H9 (cell line): ENCODE data around the gene NCAM1. TPM values are rescaled to one million over a fixed set of nuclear protein-coding genes. Genes with fewer than 3 reads are reported as not detected.

ENCODE experiments used
- DNase-seq: peaks from one replicate; pipeline ENCODE4 v3.0.0-alpha.2; 2017
- H2AFZ ChIP-seq: one replicate; pipeline ENCODE4 v1.6.1; 2013; ENCODE audit warnings: mild to moderate bottlenecking, low read length, control low read depth, moderate library complexity
- H2AK5ac ChIP-seq: 2 replicates; pipeline ENCODE4 v1.6.1; 2013; ENCODE audit warnings: low read length, control low read depth, mixed read lengths; ENCODE audit not compliant: insufficient read length
- H2BK120ac ChIP-seq: one replicate; pipeline ENCODE4 v1.6.1; 2013; ENCODE audit warnings: low read depth, mild to moderate bottlenecking, low read length, control low read depth, inconsistent platforms; ENCODE audit not compliant: poor library complexity, severe bottlenecking
- H2BK12ac ChIP-seq: 2 replicates; pipeline ENCODE4 v1.6.1; 2013; ENCODE audit warnings: low read length, control low read depth, mixed read lengths, low read depth; ENCODE audit not compliant: insufficient read length
- H2BK15ac ChIP-seq: 2 replicates; pipeline ENCODE4 v1.6.1; 2013; ENCODE audit warnings: low read depth, low read length, control low read depth
- H2BK20ac ChIP-seq: one replicate; pipeline ENCODE4 v1.6.1; 2013; ENCODE audit warnings: low read depth, mild to moderate bottlenecking, low read length, control low read depth, inconsistent platforms; ENCODE audit not compliant: poor library complexity, severe bottlenecking
- H2BK5ac ChIP-seq: 2 replicates; pipeline ENCODE4 v1.6.1; 2013; ENCODE audit warnings: low read length, control low read depth, mixed read lengths; ENCODE audit not compliant: insufficient read length
- H3K14ac ChIP-seq: 2 replicates; pipeline ENCODE4 v1.6.1; 2013; ENCODE audit warnings: low read length, control low read depth; ENCODE audit not compliant: insufficient read depth
- H3K18ac ChIP-seq: 2 replicates; pipeline ENCODE4 v1.6.1; 2013; ENCODE audit warnings: low read depth, mild to moderate bottlenecking, mixed read lengths, low read length, control low read depth; ENCODE audit not compliant: insufficient read length
- H3K23ac ChIP-seq: 2 replicates; pipeline ENCODE4 v1.6.1; 2013; ENCODE audit warnings: low read length, control low read depth, mixed read lengths, low read depth; ENCODE audit not compliant: insufficient read length
- H3K23me2 ChIP-seq: 2 replicates; pipeline ENCODE4 v1.6.1; 2013; ENCODE audit warnings: low read depth, mild to moderate bottlenecking, mixed read lengths, low read length, control low read depth; ENCODE audit not compliant: insufficient read length, poor library complexity, severe bottlenecking
- H3K27ac ChIP-seq: 2 replicates; pipeline ENCODE4 v1.5.1; 2013; ENCODE audit warnings: low read length, control low read depth, mixed read lengths, low read depth; ENCODE audit not compliant: insufficient read length
- H3K27me3 ChIP-seq: 2 replicates; pipeline ENCODE4 v1.6.1; 2013; ENCODE audit warnings: low read length, control low read depth, inconsistent platforms; ENCODE audit not compliant: insufficient read depth
- H3K4ac ChIP-seq: 2 replicates; pipeline ENCODE4 v1.6.1; 2013; ENCODE audit warnings: low read depth, mild to moderate bottlenecking, control low read depth, inconsistent platforms, low read length, moderate library complexity
- H3K4me1 ChIP-seq: 2 replicates; pipeline ENCODE4 v1.6.1; 2013; ENCODE audit warnings: low read length, control low read depth, inconsistent platforms; ENCODE audit not compliant: insufficient read depth
- H3K4me2 ChIP-seq: 2 replicates; pipeline ENCODE4 v1.6.1; 2013; ENCODE audit warnings: low read length, control low read depth, mixed read lengths; ENCODE audit not compliant: insufficient read length, insufficient read depth
- H3K56ac ChIP-seq: 2 replicates; pipeline ENCODE4 v1.6.1; 2013; ENCODE audit warnings: low read depth, mild to moderate bottlenecking, mixed read lengths, low read length, control low read depth; ENCODE audit not compliant: insufficient read length
- H3K79me1 ChIP-seq: 2 replicates; pipeline ENCODE4 v1.6.1; 2013; ENCODE audit warnings: low read depth, mild to moderate bottlenecking, moderate library complexity, low read length, control low read depth, inconsistent platforms; ENCODE audit not compliant: insufficient read depth, poor library complexity, severe bottlenecking
- H3K79me2 ChIP-seq: 2 replicates; pipeline ENCODE4 v1.6.1; 2013; ENCODE audit warnings: low read length, control low read depth, inconsistent platforms; ENCODE audit not compliant: insufficient read depth
- H3K9ac ChIP-seq: 2 replicates; pipeline ENCODE4 v1.6.1; 2013; ENCODE audit warnings: low read length, control low read depth, mixed read lengths; ENCODE audit not compliant: insufficient read length; ENCODE audit errors: extremely low read depth
- H3K9me3 ChIP-seq: one replicate; pipeline ENCODE4 v1.6.1; 2013; ENCODE audit warnings: low read depth, low read length, inconsistent platforms; ENCODE audit not compliant: control insufficient read depth
- H3T11ph ChIP-seq: one replicate; pipeline ENCODE4 v1.6.1; 2013; ENCODE audit warnings: mild to moderate bottlenecking, low read length, control low read depth, inconsistent platforms
- H4K20me1 ChIP-seq: one replicate; pipeline ENCODE4 v1.6.1; 2013; ENCODE audit not compliant: control insufficient read depth, insufficient read length, insufficient read depth
- H4K5ac ChIP-seq: 2 replicates; pipeline ENCODE4 v1.6.1; 2013; ENCODE audit warnings: low read depth, mild to moderate bottlenecking, mixed read lengths, low read length, control low read depth; ENCODE audit not compliant: insufficient read length
- H4K8ac ChIP-seq: replicated peaks from 2 replicates; pipeline ENCODE4 v1.6.1; 2013; ENCODE audit warnings: low read length, control low read depth, mixed read lengths, low read depth; ENCODE audit not compliant: insufficient read length
- H4K91ac ChIP-seq: 2 replicates; pipeline ENCODE4 v1.6.1; 2013; ENCODE audit warnings: low read depth, mild to moderate bottlenecking, moderate library complexity, mixed read lengths, low read length, control low read depth; ENCODE audit not compliant: insufficient read length
- H3K27ac Mint-ChIP-seq, 3 experiments: 2 replicates in 2 of 3; 3 replicates in 1 of 3; pipeline ENCODE4 v1.8.0; 2020 to 2021; ENCODE audit warnings: mixed read lengths in 3 of 3, mild to moderate bottlenecking in 1 of 3, moderate library complexity in 1 of 3
- H3K27me3 Mint-ChIP-seq: 2 replicates; pipeline ENCODE4 v1.8.0; 2021; ENCODE audit warnings: low read depth, mild to moderate bottlenecking, moderate library complexity, mixed read lengths
- H3K36me3 Mint-ChIP-seq, 3 experiments: 2 replicates in 2 of 3; 3 replicates in 1 of 3; pipeline ENCODE4 v1.8.0; 2020 to 2021; ENCODE audit warnings: low read depth in 3 of 3, mixed read lengths in 3 of 3; ENCODE audit not compliant: insufficient read depth in 1 of 3
- H3K4me1 Mint-ChIP-seq, 2 experiments: 2 replicates each; pipeline ENCODE4 v1.8.0; 2020; ENCODE audit warnings: mixed read lengths in 2 of 2
- H3K4me3 Mint-ChIP-seq, 2 experiments: 2 replicates in 1 of 2; 3 replicates in 1 of 2; pipeline ENCODE4 v1.8.0; 2020 to 2021; ENCODE audit warnings: mild to moderate bottlenecking in 2 of 2, mixed read lengths in 2 of 2, moderate library complexity in 1 of 2
- H3K9me3 Mint-ChIP-seq, 2 experiments: 2 replicates in 1 of 2; 3 replicates in 1 of 2; pipeline ENCODE4 v1.8.0; 2020; ENCODE audit warnings: mild to moderate bottlenecking in 2 of 2, mixed read lengths in 2 of 2, moderate library complexity in 1 of 2
- WGBS: extraction: QIAGEN DNeasy Blood & Tissue Kit; methylation state at CpG from one replicate; pipeline ENCODE4 v1.1.7; 2013; ENCODE audit warnings: missing lambda C conversion rate, low lambda C conversion rate, mixed read lengths; ENCODE audit not compliant: insufficient read length; ENCODE audit errors: extremely low coverage; 5-methylcytosine and 5-hydroxymethylcytosine counted together
- total RNA-seq: library from RNA; stranded (reverse); gene quantifications from 2 replicates; pipeline ENCODE4 v1.2.1, GENCODE V29; 2021
- TF ChIP-seq, protein P1 (sequence below): fragments of 200-600 bp; sonication (generic); conservative IDR thresholded peaks from 3 replicates; pipeline ENCODE4 v1.8.0; 2021; ENCODE audit warnings: antibody characterized with exemption, mild to moderate bottlenecking

NCAM1 gene
- total RNA-seq, 1 experiment from 2014 or later, result 2.5 TPM

DNA sequence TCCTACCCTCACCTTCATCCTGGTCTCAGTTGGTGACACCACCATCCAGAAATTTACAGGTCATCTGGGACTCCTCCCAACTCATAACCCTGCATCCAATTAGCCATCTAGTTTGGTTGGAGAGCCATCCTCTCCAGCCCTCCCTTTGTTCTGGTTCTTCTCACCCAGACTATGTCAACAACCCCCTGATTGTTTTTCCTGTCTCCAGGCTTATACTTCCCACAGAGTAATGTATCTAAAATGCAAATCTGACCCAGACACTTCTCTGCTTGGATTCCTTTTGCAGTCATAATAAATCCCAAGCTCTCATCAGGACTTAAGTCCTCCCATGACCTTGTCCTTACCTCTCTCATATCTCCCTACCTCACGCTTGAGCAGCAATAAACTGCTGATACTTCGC, 356.1 kb downstream of the NCAM1 start:
- Histone ChIP-seq H3K4me2 (no peak overlapping the region), H2BK12ac (no peak overlapping the region), H3K56ac (no peak overlapping the region), H3K18ac (no peak overlapping the region), H2AFZ (no peak overlapping the region), H3K14ac (no peak overlapping the region), H3K27me3 (no peaks in the 10 kb centered on the region), H4K5ac (no peak overlapping the region), H3K9me3 (no peaks in the 10 kb centered on the region), H3K79me2 (no peaks in the 10 kb centered on the region), H3T11ph (no peak overlapping the region), H3K4ac (no peak overlapping the region), H4K20me1 (no peaks in the 10 kb centered on the region), H2BK5ac (no peak overlapping the region), H3K79me1 (no peaks in the 10 kb centered on the region), H3K4me1 (no peaks in the 10 kb centered on the region), H4K8ac (no peak overlapping the region), H3K23ac (no peak overlapping the region), H2BK20ac (no peak overlapping the region), H2BK15ac (no peak overlapping the region), H2BK120ac (no peak overlapping the region), H3K9ac (no peak overlapping the region), H4K91ac (no peak overlapping the region), H3K27ac (no peak overlapping the region), H2AK5ac (no peak overlapping the region), H3K23me2 (peaks cover 7% of the 10 kb centered on the region)
- Mint-ChIP-seq H3K36me3 (peaks cover 10 to 33% (median 16%) of the 10 kb centered on the region in 3 experiments), H3K27me3 (peaks cover 8% of the 10 kb centered on the region), H3K9me3 (peaks cover 4 to 6% of the 10 kb centered on the region in 2 experiments; a peak in 2 of 5 replicates), H3K27ac (no peak overlapping the region), H3K4me1 (peaks cover 16 to 19% of the 10 kb centered on the region in 2 experiments), H3K4me3 (no peak overlapping the region)
- whole genome bisulfite sequencing, result no CpG with 5 or more reads among the region's 2 CpGs
- TF ChIP-seq, protein P1, sequence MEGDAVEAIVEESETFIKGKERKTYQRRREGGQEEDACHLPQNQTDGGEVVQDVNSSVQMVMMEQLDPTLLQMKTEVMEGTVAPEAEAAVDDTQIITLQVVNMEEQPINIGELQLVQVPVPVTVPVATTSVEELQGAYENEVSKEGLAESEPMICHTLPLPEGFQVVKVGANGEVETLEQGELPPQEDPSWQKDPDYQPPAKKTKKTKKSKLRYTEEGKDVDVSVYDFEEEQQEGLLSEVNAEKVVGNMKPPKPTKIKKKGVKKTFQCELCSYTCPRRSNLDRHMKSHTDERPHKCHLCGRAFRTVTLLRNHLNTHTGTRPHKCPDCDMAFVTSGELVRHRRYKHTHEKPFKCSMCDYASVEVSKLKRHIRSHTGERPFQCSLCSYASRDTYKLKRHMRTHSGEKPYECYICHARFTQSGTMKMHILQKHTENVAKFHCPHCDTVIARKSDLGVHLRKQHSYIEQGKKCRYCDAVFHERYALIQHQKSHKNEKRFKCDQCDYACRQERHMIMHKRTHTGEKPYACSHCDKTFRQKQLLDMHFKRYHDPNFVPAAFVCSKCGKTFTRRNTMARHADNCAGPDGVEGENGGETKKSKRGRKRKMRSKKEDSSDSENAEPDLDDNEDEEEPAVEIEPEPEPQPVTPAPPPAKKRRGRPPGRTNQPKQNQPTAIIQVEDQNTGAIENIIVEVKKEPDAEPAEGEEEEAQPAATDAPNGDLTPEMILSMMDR, result no peak
- no peak for DNase-seq
